H54 (cell line): Measurements from ENCODE around the gene RPL35A.
"Not testable (repeated sequence)": the region's sequence is repeated elsewhere in the genome, so short reads cannot be mapped to it uniquely, and the experiment has no call there.

Experiments used
- DNase-seq: peaks from one replicate; pipeline ENCODE4 v3.0.0; 2011; ENCODE audit warnings: low spot score, mixed read lengths; ENCODE audit not compliant: insufficient read length
- FAIRE-seq: peaks from 3 replicates; lab custom pipeline; 2011; peaks lifted over from hg19 to GRCh38; lab: Jason Lieb, UNC
- POLR2A ChIP-seq: IDR thresholded peaks from 2 replicates; pipeline ENCODE4 v1.6.1; 2011; ENCODE audit warnings: low read depth, mild to moderate bottlenecking, low read length

RPL35A gene

GRCh38 chr3:197959500-197959890 is 9.5 kb downstream of the RPL35A start:
- DNase-seq (no peak), FAIRE-seq (no peak)
- TF ChIP-seq POLR2A, result no peak

GRCh38 chr3:197959891-197960693 is 10.1 kb downstream of the RPL35A start, which contains the start of gene LMLN:
LMLN (plus strand) TSS chr3:197960217; CDS start chr3:197960246, 29 bp downstream.
- peak; percentile 76 for TF ChIP-seq POLR2A
- DNase-seq, result peak; percentile 87
- FAIRE-seq, result peak; percentile 90

- DNase-seq, result no peak
- TF ChIP-seq POLR2A, result no peak
- no peak for FAIRE-seq
Observed at GRCh38 chr3:197960694-197961581, 10.9 kb downstream of the RPL35A start.

GRCh38 chr3:197961582-197961945 is 11.6 kb downstream of the RPL35A start:
- no peak for FAIRE-seq
- no peak for DNase-seq
- TF ChIP-seq POLR2A, result no peak

- FAIRE-seq (no peak), DNase-seq (no peak)
- TF ChIP-seq POLR2A, result no peak
Observed at GRCh38 chr3:197963019-197963637, 13.1 kb downstream of the RPL35A start.

- DNase-seq, FAIRE-seq: not testable (repeated sequence)
Observed at GRCh38 chr3:197967337-197967989, 17.5 kb downstream of the RPL35A start.

- no peak for TF ChIP-seq POLR2A
- FAIRE-seq (peak; percentile 78), DNase-seq (no peak)
Observed at GRCh38 chr3:197970588-197970987, 20.6 kb downstream of the RPL35A start.

- TF ChIP-seq POLR2A, result no peak
- DNase-seq (no peak), FAIRE-seq (no peak)
Observed at GRCh38 chr3:197974016-197974415, 24.0 kb downstream of the RPL35A start.

- FAIRE-seq (no peak), DNase-seq (no peak)
- no peak for TF ChIP-seq POLR2A
Observed at GRCh38 chr3:197975311-197975710, 25.3 kb downstream of the RPL35A start.

- TF ChIP-seq POLR2A, result no peak
- no peak for FAIRE-seq
- DNase-seq, result no peak
Observed at GRCh38 chr3:197983076-197983475, 33.1 kb downstream of the RPL35A start.

- DNase-seq (no peak), FAIRE-seq (no peak)
- no peak for TF ChIP-seq POLR2A
Observed at GRCh38 chr3:197989651-197990050, 39.7 kb downstream of the RPL35A start.

GRCh38 chr3:197994736-197995135 is 44.7 kb downstream of the RPL35A start:
- DNase-seq (no peak), FAIRE-seq (peak; percentile 78)
- TF ChIP-seq POLR2A, result no peak

- no peak for DNase-seq
- no peak for FAIRE-seq
- no peak for TF ChIP-seq POLR2A
Observed at GRCh38 chr3:197996855-197997254, 46.9 kb downstream of the RPL35A start.
